Upper lobe of left lung (tissue), 6 donors: Measurements from ENCODE around the gene FGF5. TPM values are rescaled to one million over a fixed set of nuclear protein-coding genes. Genes with fewer than 3 reads are reported as not detected.

Source experiments
- ATAC-seq, 2 donors: fragments of 200-7000 bp; cut with Tn5 transposase; one replicate each; pipeline ENCODE4 v1.9.1; 2022; ENCODE audit warnings: mild to moderate bottlenecking in 2 of 2, moderate library complexity in 2 of 2; ENCODE audit not compliant: low FRiP score in 2 of 2
- DNase-seq, 2 donors: peaks; one replicate each; pipeline ENCODE4 v3.0.0-alpha.2; 2019 to 2020
- H3K27ac ChIP-seq, 4 donors: fragments of 200-600 bp; sonication (generic); one replicate each; pipeline ENCODE4 v1.5.1; 2016 to 2019
- H3K27me3 ChIP-seq, 4 donors: fragments of 200-600 bp; sonication (generic); one replicate each; pipeline ENCODE4 v1.5.1; 2017 to 2019
- H3K36me3 ChIP-seq, 4 donors: fragments of 200-600 bp; sonication (generic); one replicate each; pipeline ENCODE4 v1.5.1; 2016 to 2019
- H3K4me1 ChIP-seq, 4 donors: fragments of 200-600 bp; sonication (generic); one replicate each; pipeline ENCODE4 v1.5.1; 2018 to 2019
- H3K4me3 ChIP-seq, 4 donors: fragments of 200-600 bp; sonication (generic); one replicate each; pipeline ENCODE4 v1.5.1; 2017 to 2019; ENCODE audit warnings: mild to moderate bottlenecking in 2 of 4, moderate library complexity in 1 of 4
- H3K9me3 ChIP-seq, 4 donors: fragments of 200-600 bp; sonication (generic); one replicate each; pipeline ENCODE4 v1.5.1; 2018 to 2019
- EP300 ChIP-seq, 4 donors: sonication (generic); formaldehyde crosslinking; IDR thresholded peaks; one replicate each; pipeline ENCODE4 v1.5.1; 2017; ENCODE audit warnings: antibody characterized with exemption in 4 of 4, control low read depth in 2 of 4
- POLR2A ChIP-seq, 4 donors: fragments of 450-650 bp; IDR thresholded peaks; one replicate each; pipeline ENCODE4 v1.5.1; 2016 to 2017; ENCODE audit warnings: antibody characterized with exemption in 4 of 4, mild to moderate bottlenecking in 2 of 4
- POLR2AphosphoS5 ChIP-seq, 2 donors: sonication (generic); formaldehyde crosslinking; IDR thresholded peaks; one replicate each; pipeline ENCODE4 v1.5.1; 2017; ENCODE audit warnings: antibody characterized with exemption in 2 of 2
- WGBS, 2 donors: methylation state at CpG; one replicate each; pipeline ENCODE4 v1.1.5; 2017 to 2018; 5-methylcytosine and 5-hydroxymethylcytosine counted together
- total RNA-seq, 6 donors: library from RNA; depleted of rRNA in 4 of 6; stranded (reverse); fragments of >200 nt in 4 of 6; gene quantifications; one replicate each; pipeline versions ENCODE4 v1.1.0 to v1.2.1, GENCODE V29; 2016 to 2021
- TF ChIP-seq, protein P1 (sequence below), 6 experiments: fragments of 450-650 bp in 4 of 6; fragments of 200-600 bp in 2 of 6; sonication (generic) in 2 of 6; IDR thresholded peaks; one replicate each; pipeline ENCODE4 v1.5.1; 2016 to 2019; ENCODE audit warnings: antibody characterized with exemption in 6 of 6
- donor health status: DM: no; HTN: no; CAD: no; lungs with moderate emphysema.
- donor health status: DM: no; HTN: yes; CAD: no; lungs with severe emphysema.

Gene FGF5
- total RNA-seq, 6 donors from 2014 or later, result not detected

- Histone ChIP-seq H3K4me3 (no peak overlapping the region), H3K36me3 (no peaks in the 10 kb centered on the region), H3K27ac (no peak overlapping the region), H3K4me1 (no peaks in the 10 kb centered on the region), H3K9me3 (no peaks in the 10 kb centered on the region), H3K27me3 (no peaks in the 10 kb centered on the region)
- 73 to 74% methylated on average over 2 of the region's 2 CpGs for WGBS, 2 donors
- no peak for ATAC-seq
- TF ChIP-seq POLR2A (IDR thresholded peaks at IDR 0.05) (no peak), EP300 (IDR thresholded peaks at IDR 0.05) (no peak), POLR2AphosphoS5 (IDR thresholded peaks at IDR 0.05) (no peak)
- TF ChIP-seq, protein P1, sequence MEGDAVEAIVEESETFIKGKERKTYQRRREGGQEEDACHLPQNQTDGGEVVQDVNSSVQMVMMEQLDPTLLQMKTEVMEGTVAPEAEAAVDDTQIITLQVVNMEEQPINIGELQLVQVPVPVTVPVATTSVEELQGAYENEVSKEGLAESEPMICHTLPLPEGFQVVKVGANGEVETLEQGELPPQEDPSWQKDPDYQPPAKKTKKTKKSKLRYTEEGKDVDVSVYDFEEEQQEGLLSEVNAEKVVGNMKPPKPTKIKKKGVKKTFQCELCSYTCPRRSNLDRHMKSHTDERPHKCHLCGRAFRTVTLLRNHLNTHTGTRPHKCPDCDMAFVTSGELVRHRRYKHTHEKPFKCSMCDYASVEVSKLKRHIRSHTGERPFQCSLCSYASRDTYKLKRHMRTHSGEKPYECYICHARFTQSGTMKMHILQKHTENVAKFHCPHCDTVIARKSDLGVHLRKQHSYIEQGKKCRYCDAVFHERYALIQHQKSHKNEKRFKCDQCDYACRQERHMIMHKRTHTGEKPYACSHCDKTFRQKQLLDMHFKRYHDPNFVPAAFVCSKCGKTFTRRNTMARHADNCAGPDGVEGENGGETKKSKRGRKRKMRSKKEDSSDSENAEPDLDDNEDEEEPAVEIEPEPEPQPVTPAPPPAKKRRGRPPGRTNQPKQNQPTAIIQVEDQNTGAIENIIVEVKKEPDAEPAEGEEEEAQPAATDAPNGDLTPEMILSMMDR (IDR thresholded peaks at IDR 0.05), result no peak
- no peak for DNase-seq
These were observed 39.8 kb downstream of the FGF5 start for GRCh38 chr4:80306260-80306659.

GRCh38 chr4:80307183-80307735 lies 40.8 kb downstream of the FGF5 start:
- Histone ChIP-seq H3K27me3 (no peaks in the 10 kb centered on the region), H3K27ac (no peak overlapping the region), H3K9me3 (no peaks in the 10 kb centered on the region), H3K4me1 (no peaks in the 10 kb centered on the region), H3K4me3 (no peak overlapping the region), H3K36me3 (no peaks in the 10 kb centered on the region)
- 34 to 61% methylated on average over 1 of the region's 1 CpG for WGBS, 2 donors
- no peak for ATAC-seq
- TF ChIP-seq POLR2A (IDR thresholded peaks at IDR 0.05) (no peak), EP300 (IDR thresholded peaks at IDR 0.05) (no peak), POLR2AphosphoS5 (IDR thresholded peaks at IDR 0.05) (no peak)
- TF ChIP-seq, protein P1 (IDR thresholded peaks at IDR 0.05), result no peak
- DNase-seq, result no peak

DNA sequence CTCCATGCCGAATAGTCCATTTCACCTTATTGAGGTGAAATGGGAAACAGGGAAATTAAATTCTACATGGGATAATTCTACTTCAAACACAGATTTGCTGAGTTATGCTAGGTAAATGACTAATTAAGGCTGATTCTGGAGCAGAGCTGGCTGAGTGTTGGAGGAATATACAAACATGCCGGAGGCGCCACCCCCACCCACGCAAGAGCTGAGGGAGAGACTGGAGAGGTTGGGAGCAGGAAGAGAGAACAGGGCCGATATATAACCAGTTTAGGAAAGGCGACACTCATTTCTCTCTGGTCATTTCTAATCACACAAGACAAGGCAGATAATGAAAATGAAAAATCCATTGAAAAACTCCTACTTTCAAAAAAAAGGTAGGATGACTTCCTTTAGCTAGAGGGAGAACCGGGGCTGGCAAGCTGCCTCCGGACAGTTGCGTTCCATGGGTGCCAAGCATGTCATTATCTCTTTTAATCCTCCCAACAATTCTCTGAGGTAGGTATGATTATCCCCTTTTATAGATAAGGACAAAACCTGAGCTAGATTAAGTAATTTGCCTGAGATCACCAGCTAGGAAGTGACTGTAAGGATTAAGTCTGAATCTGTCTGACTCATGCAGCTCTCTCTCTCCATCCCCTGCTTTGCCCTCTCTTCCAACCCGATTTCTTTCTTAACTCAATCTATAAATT lies 41.5 kb downstream of the FGF5 start:
- H3K27me3 ChIP-seq, result no peaks in the 10 kb centered on the region
- no peak overlapping the region for H3K4me3 ChIP-seq
- no peaks in the 10 kb centered on the region for H3K4me1 ChIP-seq
- no peak for TF ChIP-seq EP300 (IDR thresholded peaks at IDR 0.05)
- TF ChIP-seq POLR2A (IDR thresholded peaks at IDR 0.05), result no peak
- TF ChIP-seq, protein P1 (IDR thresholded peaks at IDR 0.05), result no peak
- no peak for TF ChIP-seq POLR2AphosphoS5 (IDR thresholded peaks at IDR 0.05)
- no peaks in the 10 kb centered on the region for H3K36me3 ChIP-seq
- 53 to 58% methylated on average over 10 of the region's 10 CpGs for WGBS, 2 donors
- H3K27ac ChIP-seq, result no peak overlapping the region
- DNase-seq (peak in 1 of 2 donors; percentile 37), ATAC-seq (peak; percentile 44 to 72)
- no peaks in the 10 kb centered on the region for H3K9me3 ChIP-seq

DNA sequence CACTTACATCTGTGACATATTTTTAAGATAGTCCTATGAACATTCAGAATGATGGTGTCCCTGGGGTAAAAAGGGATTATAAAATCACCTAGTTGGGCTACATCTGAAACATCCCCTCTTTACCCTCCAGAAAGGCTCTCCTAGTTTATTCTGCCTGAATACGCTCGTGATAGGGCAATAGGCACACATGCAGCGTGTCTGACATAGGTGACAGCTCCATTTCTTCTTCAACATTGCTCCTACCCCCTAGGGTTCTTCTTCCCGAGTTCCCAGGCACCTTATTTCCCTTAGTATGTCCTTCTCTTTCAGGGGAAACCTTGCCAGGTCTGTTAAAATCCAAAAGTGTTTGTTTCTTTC lies 42.0 kb downstream of the FGF5 start:
- H3K4me3 ChIP-seq, result no peak overlapping the region
- H3K4me1 ChIP-seq, result no peaks in the 10 kb centered on the region
- ATAC-seq (no peak), DNase-seq (no peak)
- WGBS, 2 donors, result 64 to 69% methylated on average over 4 of the region's 4 CpGs
- TF ChIP-seq EP300 (IDR thresholded peaks at IDR 0.05) (no peak), POLR2A (IDR thresholded peaks at IDR 0.05) (no peak), POLR2AphosphoS5 (IDR thresholded peaks at IDR 0.05) (no peak)
- TF ChIP-seq, protein P1 (IDR thresholded peaks at IDR 0.05), result no peak
- no peaks in the 10 kb centered on the region for H3K36me3 ChIP-seq
- no peak overlapping the region for H3K27ac ChIP-seq
- H3K9me3 ChIP-seq, result no peaks in the 10 kb centered on the region
- H3K27me3 ChIP-seq, result no peaks in the 10 kb centered on the region
